Endothelial cell of umbilical vein (primary cell): ENCODE measurements around the gene LENEP. TPM values are rescaled to one million over a fixed set of nuclear protein-coding genes. Genes with fewer than 3 reads are reported as not detected.

Experiments used
- BruUV-seq: library from RNA; stranded (reverse); fragments of 400-500 nt; replicated peaks from 2 replicates; lab custom pipeline; 2021; lab: Mats Ljungman, UMichigan
- CTCF ChIA-PET: fragments of 300-600, 350-600 bp; sonication (Branson Sonifier 250); formaldehyde crosslinking; loops from one replicate; lab custom pipeline; 2021; ENCODE audit warnings: antibody characterized with exemption, inconsistent platforms; lab: Charles Lee
- POLR2A ChIA-PET: fragments of 300-600, 350-600 bp; sonication (Branson Sonifier 250); formaldehyde crosslinking; loops from one replicate; lab custom pipeline; 2021; ENCODE audit warnings: antibody characterized with exemption, inconsistent platforms; lab: Charles Lee
- DNase-seq: peaks from one replicate; pipeline ENCODE4 v3.0.0-alpha.2; 2011; ENCODE audit warnings: low read depth, low spot score
- FAIRE-seq: peaks from 2 replicates; lab custom pipeline; 2011; peaks lifted over from hg19 to GRCh38; lab: Jason Lieb, UNC
- H2AFZ ChIP-seq: 2 replicates; pipeline ENCODE4 v1.6.0; 2012; ENCODE audit warnings: low read depth, low read length, control low read depth, inconsistent platforms
- H3K27ac ChIP-seq: 2 replicates; pipeline ENCODE4 v1.5.1; 2011; ENCODE audit warnings: low read depth, mild to moderate bottlenecking, control low read depth, low read length, moderate library complexity; ENCODE audit not compliant: insufficient read depth
- H3K27me3 ChIP-seq, 2 experiments: 2 replicates each; pipeline versions ENCODE4 v1.6.0 to v1.6.1; 2011; ENCODE audit warnings: low read length in 2 of 2, mixed read lengths in 1 of 2; ENCODE audit not compliant: control insufficient read depth in 2 of 2, insufficient read depth in 2 of 2
- H3K36me3 ChIP-seq, 2 experiments: 2 replicates in 1 of 2; 3 replicates in 1 of 2; pipeline ENCODE4 v1.5.1; 2011; ENCODE audit warnings: low read length in 2 of 2, mild to moderate bottlenecking in 1 of 2, moderate library complexity in 1 of 2; ENCODE audit not compliant: control insufficient read depth in 2 of 2, insufficient read depth in 2 of 2; ENCODE audit errors: extremely low read depth in 1 of 2
- H3K4me1 ChIP-seq: 3 replicates; pipeline ENCODE4 v1.5.1; 2011; ENCODE audit warnings: mild to moderate bottlenecking, low read length; ENCODE audit not compliant: control insufficient read depth, insufficient read depth; ENCODE audit errors: extremely low read depth
- H3K4me2 ChIP-seq: 2 replicates; pipeline ENCODE4 v1.6.1; 2011; ENCODE audit warnings: low read length, control low read depth, mixed read lengths; ENCODE audit not compliant: insufficient read depth
- H3K4me3 ChIP-seq, 3 experiments: fragments of 200-600 bp in 1 of 3; sonication (generic), shearing (Covaris generic) in 1 of 3; replicated peaks in 1 of 3; 2 replicates each; pipeline ENCODE4 v1.5.1; 2011 to 2016; ENCODE audit warnings: control low read depth in 3 of 3, low read length in 3 of 3, mild to moderate bottlenecking in 2 of 3, inconsistent platforms in 1 of 3, low read depth in 1 of 3, moderate library complexity in 1 of 3; ENCODE audit not compliant: insufficient read depth in 1 of 3
- H3K79me2 ChIP-seq: 2 replicates; pipeline ENCODE4 v1.6.0; 2012; ENCODE audit warnings: low read length, inconsistent platforms; ENCODE audit not compliant: control insufficient read depth, insufficient read depth
- H3K9ac ChIP-seq: replicated peaks from 2 replicates; pipeline ENCODE3; 2011; ENCODE audit warnings: low read length, control low read depth; ENCODE audit not compliant: insufficient read depth; ENCODE audit errors: extremely low read depth
- H3K9me1 ChIP-seq: replicated peaks from 3 replicates; pipeline ENCODE4 v1.6.0; 2011; ENCODE audit warnings: mild to moderate bottlenecking, low read length; ENCODE audit not compliant: control insufficient read depth, insufficient read depth; ENCODE audit errors: extremely low read depth
- H3K9me3 ChIP-seq: replicated peaks from 2 replicates; pipeline ENCODE4 v1.5.1; 2012; ENCODE audit warnings: low read length, inconsistent platforms; ENCODE audit not compliant: control insufficient read depth, insufficient read depth
- H4K20me1 ChIP-seq: replicated peaks from 2 replicates; pipeline ENCODE3; 2011; ENCODE audit warnings: mild to moderate bottlenecking, low read length; ENCODE audit not compliant: control insufficient read depth, insufficient read depth; ENCODE audit errors: extremely low read depth
- EZH2 ChIP-seq: IDR thresholded peaks from 2 replicates; pipeline ENCODE4 v1.6.1; 2012; ENCODE audit warnings: borderline replicate concordance, low read depth, mild to moderate bottlenecking, moderate library complexity, low read length, inconsistent platforms; ENCODE audit not compliant: severe bottlenecking
- FOS ChIP-seq: IDR thresholded peaks from 2 replicates; pipeline ENCODE4 v1.6.1; 2011; ENCODE audit warnings: mild to moderate bottlenecking, low read length, moderate library complexity, borderline replicate concordance; ENCODE audit not compliant: insufficient read depth
- GATA2 ChIP-seq: IDR thresholded peaks from 2 replicates; pipeline ENCODE4 v1.7.0; 2011; ENCODE audit warnings: low read depth, mild to moderate bottlenecking, moderate library complexity, mixed read lengths, low read length; ENCODE audit not compliant: insufficient read length, insufficient read depth
- MYC ChIP-seq: IDR thresholded peaks from one replicate; pipeline ENCODE4 v1.6.1; 2011; ENCODE audit warnings: mild to moderate bottlenecking, low read depth, low read length
- POLR2AphosphoS5 ChIP-seq: IDR thresholded peaks from 2 replicates; pipeline ENCODE4 v1.6.1; 2012; ENCODE audit warnings: low read depth, mild to moderate bottlenecking, control low read depth, low read length, moderate library complexity; ENCODE audit not compliant: insufficient read depth
- dilution Hi-C: fragments of 300-500 bp; cut with MboI; formaldehyde crosslinking; loops from one replicate; pipeline ENCODE4 v1.15.0; 2019; ENCODE audit warnings: low sequenced_read_pairs; ENCODE audit not compliant: extremely low pct_ligation_motif_present
- intact Hi-C: fragments of 100-400 bp; cut with micrococcal nuclease; formaldehyde crosslinking; loops from one replicate; pipeline ENCODE4 v1.10.0; 2022
- polyA plus RNA-seq, 4 experiments: library from polyadenylated mRNA; depleted of rRNA in 3 of 4; stranded (reverse) in 3 of 4; unstranded in 1 of 4; fragments of >200 nt; gene quantifications; 2 replicates each; pipeline versions ENCODE4 v1.2.1 to v1.2.3, GENCODE V29; 2011 to 2012; ENCODE audit warnings: missing spikeins in 1 of 4
- total RNA-seq: library from RNA; stranded (reverse); gene quantifications from 2 replicates; pipeline ENCODE4 v1.2.3, GENCODE V29; 2021
- TF ChIP-seq, protein P1 (sequence below), 2 donors: IDR thresholded peaks; 1 replicate in 1 of 2; 2 replicates in 1 of 2; pipeline ENCODE4 v1.5.1; 2011; ENCODE audit warnings: low read length in 2 of 2, mild to moderate bottlenecking in 2 of 2, moderate library complexity in 2 of 2, control low read depth in 1 of 2, inconsistent platforms in 1 of 2, low read depth in 1 of 2; ENCODE audit not compliant: insufficient read depth in 1 of 2; ENCODE audit errors: extremely low read depth in 1 of 2
- TF ChIP-seq, protein P2 (sequence below): IDR thresholded peaks from 2 replicates; pipeline ENCODE4 v1.6.1; 2011; ENCODE audit not compliant: insufficient read depth, insufficient read length

Gene LENEP
- total and polyA plus RNA-seq, 2 donors (not counting 3 experiments of a cell fraction or from before 2014, with no cell fraction given): 0.64 TPM; not detected in 1

DNA sequence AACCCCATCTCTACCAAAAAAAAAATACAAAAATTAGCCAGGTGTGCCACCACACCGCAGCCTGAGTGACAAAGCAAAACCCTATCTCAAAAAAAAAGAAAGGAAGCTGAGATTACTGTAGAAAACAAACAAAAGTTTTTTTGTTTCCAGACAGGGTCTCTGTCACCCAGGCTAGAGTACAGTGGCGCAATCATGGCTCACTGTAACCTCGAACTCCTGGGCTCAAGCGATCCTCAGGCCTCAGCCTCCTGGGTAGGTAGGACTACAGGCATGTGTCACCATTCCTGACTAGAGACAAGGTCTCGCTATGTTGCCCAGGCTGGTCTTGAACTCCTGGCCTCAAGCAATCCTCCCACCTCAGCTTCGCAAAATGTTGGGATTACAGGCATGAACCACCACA is 29.0 kb upstream of the LENEP start:
- Histone ChIP-seq H3K4me3 (no peak overlapping the region), H3K79me2 (peaks cover 55% of the 10 kb centered on the region), H3K36me3 (peaks cover 19 to 39% of the 10 kb centered on the region in 2 experiments), H3K9me3 (no peaks in the 10 kb centered on the region), H3K4me2 (no peak overlapping the region), H3K27ac (no peak overlapping the region), H2AFZ (no peak overlapping the region), H3K9ac (no peak overlapping the region), H3K4me1 (peaks cover 55% of the 10 kb centered on the region), H3K9me1 (no peaks in the 10 kb centered on the region), H3K27me3 (no peaks in the 10 kb centered on the region), H4K20me1 (no peaks in the 10 kb centered on the region)
- intact Hi-C loops (no loop called here), dilution Hi-C loops (no loop called here)
- CTCF ChIA-PET: interaction anchor here (1.9 to 4.0 kb wide), 2 partner anchors 30 to 53 kb away, joined by 7 to 48 read pairs; partner anchors contain the start of gene LENEP
- BruUV-seq: no TSS peak
- DNase-seq (no peak), FAIRE-seq (no peak)
- POLR2A ChIA-PET: interaction anchor here (1.9 kb wide), 1 partner anchor 9 kb away, joined by 4 read pairs; the partner anchor contains the start of gene PBXIP1
- TF ChIP-seq MYC (no peak), POLR2AphosphoS5 (no peak), GATA2 (no peak), EZH2 (no peak), FOS (no peak)
- TF ChIP-seq, protein P1, sequence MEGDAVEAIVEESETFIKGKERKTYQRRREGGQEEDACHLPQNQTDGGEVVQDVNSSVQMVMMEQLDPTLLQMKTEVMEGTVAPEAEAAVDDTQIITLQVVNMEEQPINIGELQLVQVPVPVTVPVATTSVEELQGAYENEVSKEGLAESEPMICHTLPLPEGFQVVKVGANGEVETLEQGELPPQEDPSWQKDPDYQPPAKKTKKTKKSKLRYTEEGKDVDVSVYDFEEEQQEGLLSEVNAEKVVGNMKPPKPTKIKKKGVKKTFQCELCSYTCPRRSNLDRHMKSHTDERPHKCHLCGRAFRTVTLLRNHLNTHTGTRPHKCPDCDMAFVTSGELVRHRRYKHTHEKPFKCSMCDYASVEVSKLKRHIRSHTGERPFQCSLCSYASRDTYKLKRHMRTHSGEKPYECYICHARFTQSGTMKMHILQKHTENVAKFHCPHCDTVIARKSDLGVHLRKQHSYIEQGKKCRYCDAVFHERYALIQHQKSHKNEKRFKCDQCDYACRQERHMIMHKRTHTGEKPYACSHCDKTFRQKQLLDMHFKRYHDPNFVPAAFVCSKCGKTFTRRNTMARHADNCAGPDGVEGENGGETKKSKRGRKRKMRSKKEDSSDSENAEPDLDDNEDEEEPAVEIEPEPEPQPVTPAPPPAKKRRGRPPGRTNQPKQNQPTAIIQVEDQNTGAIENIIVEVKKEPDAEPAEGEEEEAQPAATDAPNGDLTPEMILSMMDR (IDR thresholded peaks at IDR 0.05; ENCODE audit: extremely low read depth in 1 of 2, insufficient read depth in 1 of 2, low read depth in 1 of 2, low read length in 2 of 2): no peak
- TF ChIP-seq, protein P2, sequence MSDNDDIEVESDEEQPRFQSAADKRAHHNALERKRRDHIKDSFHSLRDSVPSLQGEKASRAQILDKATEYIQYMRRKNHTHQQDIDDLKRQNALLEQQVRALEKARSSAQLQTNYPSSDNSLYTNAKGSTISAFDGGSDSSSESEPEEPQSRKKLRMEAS: no peak
